Upper lobe of left lung (tissue), 6 donors: ENCODE measurements around the gene GNAO1. TPM values are rescaled to one million over a fixed set of nuclear protein-coding genes. Genes with fewer than 3 reads are reported as not detected.
"Not testable (repeated sequence)": the region's sequence is repeated elsewhere in the genome, so short reads cannot be mapped to it uniquely, and the experiment has no call there.

Experiments used
- ATAC-seq, 2 donors: fragments of 200-7000 bp; cut with Tn5 transposase; one replicate each; pipeline ENCODE4 v1.9.1; 2022; ENCODE audit warnings: mild to moderate bottlenecking in 2 of 2, moderate library complexity in 2 of 2; ENCODE audit not compliant: low FRiP score in 2 of 2
- DNase-seq, 2 donors: peaks; one replicate each; pipeline ENCODE4 v3.0.0-alpha.2; 2019 to 2020
- H3K27ac ChIP-seq, 4 donors: fragments of 200-600 bp; sonication (generic); one replicate each; pipeline ENCODE4 v1.5.1; 2016 to 2019
- H3K27me3 ChIP-seq, 4 donors: fragments of 200-600 bp; sonication (generic); one replicate each; pipeline ENCODE4 v1.5.1; 2017 to 2019
- H3K36me3 ChIP-seq, 4 donors: fragments of 200-600 bp; sonication (generic); one replicate each; pipeline ENCODE4 v1.5.1; 2016 to 2019
- H3K4me1 ChIP-seq, 4 donors: fragments of 200-600 bp; sonication (generic); one replicate each; pipeline ENCODE4 v1.5.1; 2018 to 2019
- H3K4me3 ChIP-seq, 4 donors: fragments of 200-600 bp; sonication (generic); one replicate each; pipeline ENCODE4 v1.5.1; 2017 to 2019; ENCODE audit warnings: mild to moderate bottlenecking in 2 of 4, moderate library complexity in 1 of 4
- H3K9me3 ChIP-seq, 4 donors: fragments of 200-600 bp; sonication (generic); one replicate each; pipeline ENCODE4 v1.5.1; 2018 to 2019
- EP300 ChIP-seq, 4 donors: sonication (generic); formaldehyde crosslinking; IDR thresholded peaks; one replicate each; pipeline ENCODE4 v1.5.1; 2017; ENCODE audit warnings: antibody characterized with exemption in 4 of 4, control low read depth in 2 of 4
- POLR2A ChIP-seq, 4 donors: fragments of 450-650 bp; IDR thresholded peaks; one replicate each; pipeline ENCODE4 v1.5.1; 2016 to 2017; ENCODE audit warnings: antibody characterized with exemption in 4 of 4, mild to moderate bottlenecking in 2 of 4
- POLR2AphosphoS5 ChIP-seq, 2 donors: sonication (generic); formaldehyde crosslinking; IDR thresholded peaks; one replicate each; pipeline ENCODE4 v1.5.1; 2017; ENCODE audit warnings: antibody characterized with exemption in 2 of 2
- WGBS, 2 donors: methylation state at CpG; one replicate each; pipeline ENCODE4 v1.1.5; 2017 to 2018; 5-methylcytosine and 5-hydroxymethylcytosine counted together
- total RNA-seq, 6 donors: library from RNA; depleted of rRNA in 4 of 6; stranded (reverse); fragments of >200 nt in 4 of 6; gene quantifications; one replicate each; pipeline versions ENCODE4 v1.1.0 to v1.2.1, GENCODE V29; 2016 to 2021
- TF ChIP-seq, protein P1 (sequence below), 6 experiments: fragments of 450-650 bp in 4 of 6; fragments of 200-600 bp in 2 of 6; sonication (generic) in 2 of 6; IDR thresholded peaks; one replicate each; pipeline ENCODE4 v1.5.1; 2016 to 2019; ENCODE audit warnings: antibody characterized with exemption in 6 of 6
- donor health status: DM: no; HTN: no; CAD: no; lungs with moderate emphysema.
- donor health status: DM: no; HTN: yes; CAD: no; lungs with severe emphysema.

GNAO1 gene
- total RNA-seq, 6 donors from 2014 or later, result 0.46 to 2.7 (median 0.79) TPM; not detected in 1

DNA sequence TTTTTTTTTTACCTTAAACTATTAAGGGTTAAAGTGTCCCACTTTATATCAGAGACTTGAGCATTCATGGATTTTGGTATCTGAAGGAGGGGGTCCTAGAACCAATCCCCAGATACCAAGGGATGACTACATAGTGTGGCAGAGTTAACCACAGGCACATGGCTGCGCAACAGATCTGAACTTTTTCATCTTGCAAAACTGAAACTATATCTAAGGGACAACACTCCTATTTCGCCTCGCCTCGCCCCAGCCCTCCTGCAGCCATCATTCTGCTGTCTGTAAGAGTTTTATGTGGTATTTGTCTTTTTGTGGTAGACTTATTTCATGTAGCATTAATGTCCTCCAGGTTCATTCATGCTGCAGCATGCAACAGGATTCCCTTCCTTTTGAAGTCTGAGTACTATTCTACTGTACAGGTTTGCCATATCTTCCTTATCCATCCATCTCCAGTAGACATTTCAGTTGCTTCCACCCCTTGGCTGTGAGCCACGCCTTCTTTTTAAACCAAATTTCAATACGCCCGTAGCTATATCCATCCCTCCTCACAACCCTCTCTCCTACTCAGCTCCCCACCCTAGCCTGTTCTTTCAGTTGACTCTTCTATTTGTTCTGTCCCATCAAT lies 180.8 kb downstream of the GNAO1 start:
- H3K9me3 ChIP-seq, result no peaks in the 10 kb centered on the region
- no peak for TF ChIP-seq POLR2A (IDR thresholded peaks at IDR 0.05)
- TF ChIP-seq, protein P1, sequence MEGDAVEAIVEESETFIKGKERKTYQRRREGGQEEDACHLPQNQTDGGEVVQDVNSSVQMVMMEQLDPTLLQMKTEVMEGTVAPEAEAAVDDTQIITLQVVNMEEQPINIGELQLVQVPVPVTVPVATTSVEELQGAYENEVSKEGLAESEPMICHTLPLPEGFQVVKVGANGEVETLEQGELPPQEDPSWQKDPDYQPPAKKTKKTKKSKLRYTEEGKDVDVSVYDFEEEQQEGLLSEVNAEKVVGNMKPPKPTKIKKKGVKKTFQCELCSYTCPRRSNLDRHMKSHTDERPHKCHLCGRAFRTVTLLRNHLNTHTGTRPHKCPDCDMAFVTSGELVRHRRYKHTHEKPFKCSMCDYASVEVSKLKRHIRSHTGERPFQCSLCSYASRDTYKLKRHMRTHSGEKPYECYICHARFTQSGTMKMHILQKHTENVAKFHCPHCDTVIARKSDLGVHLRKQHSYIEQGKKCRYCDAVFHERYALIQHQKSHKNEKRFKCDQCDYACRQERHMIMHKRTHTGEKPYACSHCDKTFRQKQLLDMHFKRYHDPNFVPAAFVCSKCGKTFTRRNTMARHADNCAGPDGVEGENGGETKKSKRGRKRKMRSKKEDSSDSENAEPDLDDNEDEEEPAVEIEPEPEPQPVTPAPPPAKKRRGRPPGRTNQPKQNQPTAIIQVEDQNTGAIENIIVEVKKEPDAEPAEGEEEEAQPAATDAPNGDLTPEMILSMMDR (IDR thresholded peaks at IDR 0.05), result no peak
- no peak for TF ChIP-seq POLR2AphosphoS5 (IDR thresholded peaks at IDR 0.05)
- TF ChIP-seq EP300 (IDR thresholded peaks at IDR 0.05), result no peak
- DNase-seq (no peak), ATAC-seq (no peak)
- WGBS, 2 donors, result 84 to 93% methylated on average over 7 of the region's 7 CpGs
- H3K27me3 ChIP-seq, result no peaks in the 10 kb centered on the region
- peaks cover 0 to 12% (median 3%) of the 10 kb centered on the region in 4 donors for H3K4me1 ChIP-seq
- H3K27ac ChIP-seq, result no peak overlapping the region
- H3K36me3 ChIP-seq, result peaks cover 0 to 45% (median 17%) of the 10 kb centered on the region in 4 donors
- H3K4me3 ChIP-seq, result no peak overlapping the region

DNA sequence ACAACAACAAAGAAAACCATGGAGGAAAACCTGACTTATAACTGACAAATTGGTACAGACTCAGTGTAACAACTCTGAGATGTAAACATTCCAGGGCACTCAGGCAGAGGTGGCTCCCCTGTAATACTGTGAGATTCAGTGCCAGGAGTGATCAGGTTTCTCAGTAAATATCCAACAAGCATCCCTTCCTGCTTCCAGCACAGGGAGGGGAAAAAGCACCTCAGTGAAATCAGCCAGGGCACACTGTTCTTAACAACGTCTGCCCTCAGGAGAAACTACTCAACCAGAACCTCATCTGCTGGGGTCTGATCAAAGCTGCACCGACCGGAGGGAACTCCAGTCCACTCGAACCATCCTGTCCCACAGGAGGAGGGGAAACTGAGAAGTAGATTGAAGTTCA lies 181.7 kb downstream of the GNAO1 start:
- peaks cover 0 to 12% (median 3%) of the 10 kb centered on the region in 4 donors for H3K4me1 ChIP-seq

DNA sequence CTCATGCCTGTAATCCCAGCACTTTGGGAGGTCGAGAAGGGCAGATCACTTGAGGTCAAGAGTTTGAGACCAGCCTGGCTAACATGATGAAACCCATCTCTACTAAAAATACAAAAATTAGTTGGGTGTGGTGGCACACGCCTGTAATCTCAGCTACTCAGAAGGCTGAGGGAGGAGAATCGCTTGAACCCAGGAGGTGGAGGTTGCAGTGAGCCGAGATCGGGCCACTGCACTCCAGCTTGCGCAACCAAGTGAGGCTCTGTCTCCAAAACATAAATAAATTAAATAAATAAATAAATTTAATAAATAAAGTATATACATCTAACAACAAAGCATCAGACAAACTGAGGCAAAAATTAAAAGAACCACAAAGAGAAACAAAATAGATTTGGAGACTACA lies 184.5 kb downstream of the GNAO1 start:
- 94 to 96% methylated on average over 6 of the region's 6 CpGs for WGBS, 2 donors
- DNase-seq, H3K27me3 ChIP-seq, H3K27ac ChIP-seq, H3K4me3 ChIP-seq, H3K4me1 ChIP-seq, H3K9me3 ChIP-seq, ATAC-seq: not testable (repeated sequence)
- peaks cover 0 to 40% (median 14%) of the 10 kb centered on the region in 4 donors for H3K36me3 ChIP-seq

More for the DNA sequence above, 181.7 kb downstream of the GNAO1 start:
- no peak for ATAC-seq
- DNase-seq, result no peak
- Histone ChIP-seq H3K9me3 (no peaks in the 10 kb centered on the region), H3K27me3 (no peaks in the 10 kb centered on the region), H3K36me3 (peaks cover 0 to 36% (median 9%) of the 10 kb centered on the region in 4 donors), H3K4me3 (no peak overlapping the region), H3K27ac (no peak overlapping the region)
- 84 to 91% methylated on average over 4 of the region's 4 CpGs for WGBS, 2 donors
- TF ChIP-seq, protein P1 (IDR thresholded peaks at IDR 0.05), result no peak
- TF ChIP-seq POLR2AphosphoS5 (IDR thresholded peaks at IDR 0.05) (no peak), POLR2A (IDR thresholded peaks at IDR 0.05) (no peak), EP300 (IDR thresholded peaks at IDR 0.05) (no peak)

DNA sequence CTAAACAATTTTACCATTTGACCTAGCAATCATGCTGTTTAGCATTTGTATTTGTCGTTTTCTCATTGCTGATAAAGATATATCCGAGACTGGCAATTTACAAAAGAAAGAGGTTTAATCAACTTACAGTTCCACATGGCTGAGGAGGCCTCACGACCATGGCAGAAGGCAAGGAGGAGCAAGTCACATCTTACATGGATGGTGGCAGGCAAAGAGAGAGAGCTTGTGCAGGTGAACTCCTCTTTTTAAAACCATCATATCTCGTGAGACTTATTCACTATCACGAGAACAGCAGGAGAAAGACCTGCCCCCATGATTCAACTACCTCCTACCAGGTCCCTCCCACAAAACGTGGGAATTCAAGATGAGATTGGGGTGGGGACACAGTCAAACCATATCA lies 187.8 kb downstream of the GNAO1 start:
- H3K27me3 ChIP-seq, H3K4me3 ChIP-seq, H3K27ac ChIP-seq, H3K4me1 ChIP-seq, DNase-seq, ATAC-seq: not testable (repeated sequence)
- peaks cover 3 to 56% (median 34%) of the 10 kb centered on the region in 4 donors for H3K36me3 ChIP-seq
- H3K9me3 ChIP-seq, result peaks cover 4 to 16% (median 12%) of the 10 kb centered on the region in 4 donors
- 88 to 97% methylated on average over 6 of the region's 6 CpGs for WGBS, 2 donors

DNA sequence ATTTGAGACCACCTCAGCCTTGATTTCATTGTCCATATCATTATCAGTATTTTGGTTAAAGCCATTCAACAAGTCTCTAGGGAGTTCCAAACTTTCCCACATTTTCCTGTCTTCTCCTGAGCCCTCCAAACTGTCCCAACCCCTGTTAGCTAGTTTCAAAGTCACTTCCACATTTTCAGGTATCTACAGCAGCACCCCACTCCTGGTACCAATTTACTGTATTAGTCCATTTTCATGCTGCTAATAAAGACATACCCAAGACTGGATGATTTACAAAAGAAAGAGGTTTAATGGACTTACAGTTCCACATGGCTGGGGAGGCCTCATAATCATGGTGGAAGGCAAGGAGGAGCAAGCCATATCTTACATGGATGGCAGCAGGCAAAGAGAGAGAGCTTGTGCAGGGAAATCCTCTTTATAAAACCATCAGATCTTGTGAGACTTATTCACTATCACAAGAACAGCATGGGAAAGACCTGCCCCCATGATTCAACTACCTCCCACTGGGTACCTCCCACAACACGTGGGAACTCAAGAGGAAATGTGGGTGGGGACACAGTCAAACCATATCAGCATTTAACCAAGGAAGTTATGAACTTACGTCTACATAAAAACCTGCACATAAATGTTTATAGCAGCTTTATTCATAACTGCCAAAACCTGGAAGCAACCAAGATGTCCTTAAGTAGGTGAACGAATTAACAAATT lies 189.6 kb downstream of the GNAO1 start:
- not testable (repeated sequence) for H3K27ac ChIP-seq, ATAC-seq, H3K4me1 ChIP-seq, H3K4me3 ChIP-seq, H3K27me3 ChIP-seq, DNase-seq
- H3K9me3 ChIP-seq, result peaks cover 4 to 16% (median 12%) of the 10 kb centered on the region in 4 donors
- 91 to 95% methylated on average over 3 of the region's 3 CpGs for WGBS, 2 donors
- peaks cover 6 to 71% (median 49%) of the 10 kb centered on the region in 4 donors for H3K36me3 ChIP-seq

DNA sequence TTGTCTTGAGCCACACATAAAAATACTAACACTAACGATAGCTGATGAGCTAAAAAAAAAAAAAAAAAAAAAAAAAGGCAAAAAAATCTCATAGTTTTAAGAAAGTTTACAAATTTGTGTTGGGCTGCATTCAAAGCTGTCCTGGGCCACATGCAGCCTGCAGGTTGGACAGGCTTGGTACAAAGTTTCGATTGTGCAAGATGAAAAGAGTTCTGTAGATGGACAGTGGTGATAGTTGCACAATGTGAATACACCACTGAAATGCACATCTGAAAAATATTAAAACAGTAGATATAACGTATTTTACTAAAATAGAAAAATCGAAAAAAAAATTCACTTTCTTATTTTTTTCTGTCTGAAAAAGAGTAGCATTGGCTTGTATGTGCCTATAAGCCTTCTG lies 191.2 kb downstream of the GNAO1 start:
- 95 to 97% methylated on average over 4 of the region's 4 CpGs for WGBS, 2 donors
- Histone ChIP-seq H3K36me3 (peaks cover 8 to 82% (median 56%) of the 10 kb centered on the region in 4 donors), H3K27ac (no peak overlapping the region), H3K27me3 (no peaks in the 10 kb centered on the region), H3K9me3 (peaks cover 4 to 16% (median 12%) of the 10 kb centered on the region in 4 donors), H3K4me3 (no peak overlapping the region), H3K4me1 (no peaks in the 10 kb centered on the region)
- no peak for DNase-seq
- ATAC-seq, result no peak
- TF ChIP-seq, protein P1 (IDR thresholded peaks at IDR 0.05), result no peak
- no peak for TF ChIP-seq EP300 (IDR thresholded peaks at IDR 0.05)
- TF ChIP-seq POLR2AphosphoS5 (IDR thresholded peaks at IDR 0.05), result no peak
- no peak for TF ChIP-seq POLR2A (IDR thresholded peaks at IDR 0.05)
